ENCODE results near the gene CLDN3.

GRCh38 chr7:73728551-73728950, 41.5 kb downstream of the CLDN3 start:
- TF ChIP-seq, protein P1, sequence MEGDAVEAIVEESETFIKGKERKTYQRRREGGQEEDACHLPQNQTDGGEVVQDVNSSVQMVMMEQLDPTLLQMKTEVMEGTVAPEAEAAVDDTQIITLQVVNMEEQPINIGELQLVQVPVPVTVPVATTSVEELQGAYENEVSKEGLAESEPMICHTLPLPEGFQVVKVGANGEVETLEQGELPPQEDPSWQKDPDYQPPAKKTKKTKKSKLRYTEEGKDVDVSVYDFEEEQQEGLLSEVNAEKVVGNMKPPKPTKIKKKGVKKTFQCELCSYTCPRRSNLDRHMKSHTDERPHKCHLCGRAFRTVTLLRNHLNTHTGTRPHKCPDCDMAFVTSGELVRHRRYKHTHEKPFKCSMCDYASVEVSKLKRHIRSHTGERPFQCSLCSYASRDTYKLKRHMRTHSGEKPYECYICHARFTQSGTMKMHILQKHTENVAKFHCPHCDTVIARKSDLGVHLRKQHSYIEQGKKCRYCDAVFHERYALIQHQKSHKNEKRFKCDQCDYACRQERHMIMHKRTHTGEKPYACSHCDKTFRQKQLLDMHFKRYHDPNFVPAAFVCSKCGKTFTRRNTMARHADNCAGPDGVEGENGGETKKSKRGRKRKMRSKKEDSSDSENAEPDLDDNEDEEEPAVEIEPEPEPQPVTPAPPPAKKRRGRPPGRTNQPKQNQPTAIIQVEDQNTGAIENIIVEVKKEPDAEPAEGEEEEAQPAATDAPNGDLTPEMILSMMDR (IDR thresholded peaks at IDR 0.05): no peak
- no peak for TF ChIP-seq POLR2A (IDR thresholded peaks at IDR 0.05)
